Measurements from ENCODE around the gene SPATA6L. TPM values are rescaled to one million over a fixed set of nuclear protein-coding genes. Genes with fewer than 3 reads are reported as not detected.

Gene SPATA6L
- total and polyA plus RNA-seq, 2 of the 13 experiments (the other 11 are each of a cell fraction or from before 2014, with no cell fraction given): 1.1 to 1.9 TPM

GRCh38 chr9:4700091-4700490 lies 33.8 kb upstream of the SPATA6L start (continued):
- TF ChIP-seq KIAA2018 (CRISPR knock-in tag; IDR thresholded peaks at IDR 0.05; ENCODE audit: borderline replicate concordance): no peak
- TF ChIP-seq FOSL1 (CRISPR knock-in tag; IDR thresholded peaks at IDR 0.05; ENCODE audit: borderline replicate concordance): peak; percentile 44; the same call in 1 of the 2 replicates
- TF ChIP-seq ATF7 (IDR thresholded peaks at IDR 0.05): no peak
- TF ChIP-seq ATF7 (CRISPR knock-in tag; IDR thresholded peaks at IDR 0.05): no peak
- TF ChIP-seq SALL2 (CRISPR knock-in tag; IDR thresholded peaks at IDR 0.05): no peak
- TF ChIP-seq ZNF768 (CRISPR knock-in tag; IDR thresholded peaks at IDR 0.05): no peak
- TF ChIP-seq ZNF407 (CRISPR knock-in tag; IDR thresholded peaks at IDR 0.05; ENCODE audit: not compliant biosample characterization): no peak
- TF ChIP-seq FOXA3 (CRISPR knock-in tag; IDR thresholded peaks at IDR 0.05): peak; percentile 83
- TF ChIP-seq SAP130 (CRISPR knock-in tag; IDR thresholded peaks at IDR 0.05; ENCODE audit: low read depth): peak; percentile 85
- peak; percentile 82; the same call in 1 of the 2 replicates for TF ChIP-seq ZNF3 (CRISPR knock-in tag; IDR thresholded peaks at IDR 0.05)
- TF ChIP-seq REL (CRISPR knock-in tag; conservative IDR thresholded peaks at IDR 0.05): no peak
- TF ChIP-seq ZNF468 (CRISPR knock-in tag; IDR thresholded peaks at IDR 0.05): no peak
- peak; percentile 49; the same call in 1 of the 2 replicates for TF ChIP-seq ARNT2 (CRISPR knock-in tag; IDR thresholded peaks at IDR 0.05; ENCODE audit: low read depth)
- no peak for TF ChIP-seq TOE1 (CRISPR knock-in tag; IDR thresholded peaks at IDR 0.05)
- TF ChIP-seq ZFY (CRISPR knock-in tag; IDR thresholded peaks at IDR 0.05): no peak
- TF ChIP-seq MAFK (conservative IDR thresholded peaks at IDR 0.05 in 1 of 2, IDR thresholded peaks at IDR 0.05 in 1 of 2; ENCODE audit: low read length in 2 of 2): no peak

Measured in HepG2 (cell line).